IPS-11a (cell line): ENCODE results near the gene SLC17A7.
"Not testable (repeated sequence)": the region's sequence is repeated elsewhere in the genome, so short reads cannot be mapped to it uniquely, and the experiment has no call there.

Experiments used
- H3K4me3 ChIP-seq: one replicate; pipeline ENCODE4 v1.5.1; 2013; ENCODE audit warnings: low read depth, low read length, control low read depth

SLC17A7 gene

DNA sequence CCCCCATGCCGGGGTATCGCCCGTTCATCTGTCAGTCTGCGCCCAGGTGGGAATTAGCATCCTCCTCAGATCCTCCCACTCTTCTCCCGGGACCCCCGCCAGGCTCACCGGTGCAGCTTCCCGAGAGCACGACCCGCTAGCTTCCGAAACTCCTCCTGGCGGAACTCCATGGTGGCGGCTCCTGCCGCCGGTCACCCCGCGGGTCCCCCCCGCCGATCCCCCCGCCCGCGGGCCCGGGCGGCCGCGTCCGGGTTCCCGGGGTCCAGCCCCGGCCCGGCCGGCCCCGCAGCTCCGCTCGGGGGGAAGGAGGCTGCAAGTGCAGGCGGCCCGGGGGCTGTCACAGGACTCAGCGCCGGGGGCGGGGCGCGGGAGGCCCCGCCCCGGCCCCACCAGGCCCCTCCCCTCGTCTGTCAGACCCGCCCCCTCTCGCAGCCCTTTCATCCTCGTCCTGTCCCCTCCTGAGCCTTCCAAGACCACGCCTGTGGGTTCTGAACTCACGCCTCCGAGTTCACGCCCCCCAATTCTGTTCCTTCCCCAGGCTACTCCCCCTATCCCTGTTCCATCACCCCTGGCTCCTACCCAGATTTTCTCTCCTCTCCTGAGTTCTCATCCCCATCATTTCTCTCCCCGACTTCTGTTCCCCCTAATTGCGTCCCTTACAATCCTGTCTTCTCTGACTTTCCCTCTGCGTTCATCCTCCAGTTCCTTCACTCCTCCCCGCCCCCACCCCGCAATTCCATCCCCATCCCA is at the start of gene SLC17A7:
TSS of gene SLC17A7 (minus strand) at position 318 of the 750 bp plus-strand sequence. CDS start at position 170, 148 bp downstream.
- peak within 1 kb of the TSS; percentile 41 for H3K4me3 ChIP-seq

DNA sequence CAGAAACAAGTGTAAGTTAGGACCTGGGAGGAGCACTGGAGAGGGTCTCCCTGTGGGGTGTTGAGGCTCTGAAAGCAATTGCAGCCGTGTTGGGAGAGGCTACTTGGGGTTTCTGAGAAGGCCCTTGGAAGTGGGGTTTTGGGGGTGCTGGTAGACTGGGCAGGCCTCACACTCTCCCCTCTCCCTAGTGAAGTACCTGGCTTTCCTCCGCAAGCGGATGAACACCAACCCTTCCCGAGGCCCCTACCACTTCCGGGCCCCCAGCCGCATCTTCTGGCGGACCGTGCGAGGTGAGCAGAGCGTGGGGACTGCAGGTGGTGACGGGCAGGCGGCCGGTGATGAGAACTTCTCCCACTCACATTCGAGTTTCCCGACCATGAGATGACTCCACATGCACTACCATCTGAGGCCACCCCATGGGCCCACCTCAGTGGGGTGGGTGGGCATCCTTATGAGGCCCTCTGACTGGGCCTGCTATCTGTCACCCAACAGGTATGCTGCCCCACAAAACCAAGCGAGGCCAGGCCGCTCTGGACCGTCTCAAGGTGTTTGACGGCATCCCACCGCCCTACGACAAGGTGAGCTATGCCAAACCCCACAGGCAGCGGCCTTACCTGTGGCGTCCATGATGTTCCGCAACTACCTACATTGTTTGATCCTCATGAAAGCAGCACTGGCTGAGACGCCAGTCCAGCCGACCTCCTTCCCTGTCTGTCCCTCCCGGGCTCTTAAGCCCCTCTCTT is 49.1 kb upstream of the SLC17A7 start:
- H3K4me3 ChIP-seq = no peak overlapping the region

DNA sequence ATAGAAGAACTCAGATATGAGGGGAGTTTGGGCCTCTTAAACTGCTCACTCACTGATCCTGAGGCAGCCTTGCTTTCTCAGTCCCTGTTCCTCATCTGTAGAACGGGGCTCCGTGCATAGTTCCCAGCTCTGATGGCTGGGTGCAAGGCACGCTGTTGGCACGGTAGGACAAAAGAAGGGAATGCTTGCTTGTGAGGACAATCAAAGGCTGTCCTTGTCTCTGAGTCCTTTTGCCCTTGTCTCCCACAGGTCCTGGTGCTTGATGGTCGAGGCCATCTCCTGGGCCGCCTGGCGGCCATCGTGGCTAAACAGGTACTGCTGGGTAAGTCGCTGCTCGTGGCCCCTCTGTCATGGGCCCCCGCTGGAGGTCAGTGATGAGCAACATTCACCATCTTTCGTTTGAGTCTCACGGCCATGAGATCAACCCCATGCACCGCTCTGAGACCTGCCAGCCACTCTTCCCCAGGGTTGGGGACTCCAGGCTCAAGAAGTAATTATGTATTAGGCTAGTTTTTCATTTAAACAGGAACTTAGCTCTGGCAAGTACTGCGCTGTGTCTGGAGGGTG is 48.4 kb upstream of the SLC17A7 start:
- peak overlapping the region; percentile 100 for H3K4me3 ChIP-seq

GRCh38 chr19:49488863-49489537 is 47.7 kb upstream of the SLC17A7 start:
- H3K4me3 ChIP-seq = peak overlapping the region; percentile 100

DNA sequence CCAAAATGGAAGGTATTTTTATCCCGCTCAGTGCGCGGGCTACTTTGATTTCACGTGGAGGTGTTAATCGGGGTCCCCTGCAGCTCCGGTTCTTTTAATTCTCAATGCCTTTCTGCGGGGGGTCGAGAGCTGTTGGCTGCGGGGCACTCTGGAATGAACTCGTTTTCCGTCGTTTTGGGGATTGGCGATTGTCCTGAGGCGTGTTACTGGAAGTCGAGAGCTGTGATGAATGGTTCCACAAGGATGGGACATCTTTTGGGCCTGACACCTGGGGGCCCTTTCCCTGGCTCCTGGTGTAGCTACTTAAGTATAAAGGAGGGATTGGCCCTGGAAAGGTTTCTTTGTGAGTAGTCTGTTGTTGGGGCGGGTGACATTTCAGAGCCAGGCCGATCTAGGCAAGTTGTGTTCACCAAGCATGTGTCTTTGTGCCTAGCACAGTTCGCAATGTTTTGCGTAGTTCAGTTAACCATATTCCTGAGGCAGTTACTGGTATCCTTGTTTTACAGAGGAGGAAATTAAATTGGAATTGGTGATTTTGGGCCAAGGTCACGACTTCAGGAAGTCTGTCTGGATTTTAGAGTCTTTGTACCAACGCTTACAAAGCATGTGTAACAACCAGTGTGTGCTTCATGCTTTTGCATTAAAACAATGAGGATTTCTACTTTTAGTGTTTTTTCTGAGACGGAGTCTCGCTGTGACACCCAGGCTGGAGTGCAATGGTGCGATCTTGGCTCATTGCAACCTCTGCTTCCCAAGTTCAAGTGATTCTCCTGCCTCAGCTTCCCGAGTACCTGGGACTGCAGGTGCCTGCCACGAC is 46.9 kb upstream of the SLC17A7 start:
- H3K4me3 ChIP-seq = peak overlapping the region; percentile 100

- peak within 1 kb of the TSS; percentile 100 for H3K4me3 ChIP-seq
Measured at GRCh38 chr19:49487277-49488045, 46.1 kb upstream of the SLC17A7 start, which contains the start of gene RPL13A. TSS of gene RPL13A (plus strand) at chr19:49487608. CDS start at chr19:49487630, 22 bp downstream.

DNA sequence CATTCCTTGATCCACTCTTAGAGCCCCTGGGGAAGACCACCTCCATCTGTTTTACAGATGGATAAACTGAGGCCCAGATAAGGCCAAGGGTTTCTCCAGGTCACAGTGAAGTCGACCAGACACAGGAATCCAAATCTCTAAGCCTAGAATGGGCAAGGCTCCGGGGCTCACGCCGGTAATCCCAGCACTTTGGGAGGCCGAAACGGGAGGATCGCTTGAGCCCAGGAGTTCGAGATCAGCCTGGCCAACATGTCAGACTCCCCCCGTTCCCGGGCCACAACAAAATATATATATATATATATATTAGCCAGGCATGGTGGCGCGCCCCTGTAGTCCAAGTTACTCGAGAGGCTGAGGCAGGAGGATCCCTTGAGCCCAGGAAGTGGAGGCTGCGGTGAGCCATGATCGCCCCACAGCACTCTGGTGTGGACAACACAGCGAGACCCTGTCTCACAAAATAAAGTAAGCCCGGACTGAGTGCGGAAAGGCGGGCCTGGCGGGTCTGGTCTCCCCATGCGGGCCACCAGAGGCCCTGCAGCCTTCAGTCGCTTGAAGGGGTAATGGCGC is 45.5 kb upstream of the SLC17A7 start:
- H3K4me3 ChIP-seq = no peak overlapping the region

GRCh38 chr19:49486232-49486631 is 44.9 kb upstream of the SLC17A7 start:
- H3K4me3 ChIP-seq = no peak overlapping the region

DNA sequence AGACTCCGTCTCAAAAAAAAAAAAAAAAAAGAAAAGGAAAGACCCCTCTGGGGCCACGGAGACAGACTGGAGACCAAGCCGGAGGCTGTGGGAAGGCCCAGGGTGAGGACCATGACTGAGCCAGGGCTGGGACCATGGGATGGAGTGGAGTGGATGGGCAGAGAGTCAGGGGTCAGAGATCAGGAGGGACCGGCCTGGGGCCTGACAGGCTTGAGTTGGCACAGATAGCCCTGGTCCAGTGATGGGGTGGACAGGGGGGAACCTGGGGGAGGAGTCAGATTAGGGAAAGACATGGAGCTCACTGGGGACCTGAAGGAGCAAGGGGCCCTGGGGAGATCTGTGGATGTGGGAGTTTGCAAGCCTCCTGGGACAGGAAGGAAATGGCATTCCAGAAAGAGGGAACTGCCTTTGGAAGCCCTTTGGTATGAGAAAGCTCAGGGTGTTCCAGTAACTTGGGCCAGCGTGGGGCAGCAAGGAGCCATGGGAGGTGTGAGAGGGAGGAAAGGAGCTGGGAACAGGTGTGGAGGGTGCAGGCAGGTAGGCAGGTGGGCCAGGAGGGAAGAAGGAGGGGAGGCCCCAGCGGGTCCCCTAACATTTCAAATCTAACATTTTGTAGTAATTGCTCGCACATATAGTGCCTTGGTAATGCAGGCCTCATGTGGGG is 39.8 kb upstream of the SLC17A7 start:
- no peak overlapping the region for H3K4me3 ChIP-seq

DNA sequence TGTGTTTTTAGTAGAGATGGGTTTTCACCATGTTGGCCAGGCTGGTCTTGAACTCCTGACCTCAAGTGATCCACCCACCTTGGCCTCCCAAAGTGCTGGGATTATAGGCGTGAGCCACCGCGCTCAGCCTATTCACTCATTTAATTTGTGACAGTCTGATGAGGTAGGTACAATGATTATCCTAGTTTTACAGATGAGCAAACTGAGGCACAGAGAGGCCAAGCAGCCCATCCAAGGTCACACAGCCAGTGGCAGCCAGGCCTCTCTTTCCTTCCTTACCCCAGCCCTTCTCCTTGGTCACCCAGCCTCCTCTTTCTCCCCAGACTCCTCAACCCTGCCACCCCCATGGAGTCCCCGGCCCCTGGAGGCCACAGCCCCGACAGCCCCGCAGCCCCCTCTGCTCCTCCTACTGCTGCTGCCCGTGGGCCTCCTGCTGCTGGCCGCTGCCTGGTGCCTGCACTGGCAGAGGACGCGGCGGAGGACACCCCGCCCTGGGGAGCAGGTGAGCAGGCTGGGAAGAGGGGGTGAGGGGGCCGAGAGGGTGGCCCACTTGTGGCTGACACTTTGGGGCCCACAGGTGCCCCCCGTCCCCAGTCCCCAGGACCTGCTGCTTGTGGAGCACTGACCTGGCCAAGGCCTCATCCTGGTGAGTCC is 38.8 kb upstream of the SLC17A7 start:
- H3K4me3 ChIP-seq = no peak overlapping the region

- H3K4me3 ChIP-seq = no peak overlapping the region
Measured at GRCh38 chr19:49475995-49476880, 34.9 kb upstream of the SLC17A7 start.

DNA sequence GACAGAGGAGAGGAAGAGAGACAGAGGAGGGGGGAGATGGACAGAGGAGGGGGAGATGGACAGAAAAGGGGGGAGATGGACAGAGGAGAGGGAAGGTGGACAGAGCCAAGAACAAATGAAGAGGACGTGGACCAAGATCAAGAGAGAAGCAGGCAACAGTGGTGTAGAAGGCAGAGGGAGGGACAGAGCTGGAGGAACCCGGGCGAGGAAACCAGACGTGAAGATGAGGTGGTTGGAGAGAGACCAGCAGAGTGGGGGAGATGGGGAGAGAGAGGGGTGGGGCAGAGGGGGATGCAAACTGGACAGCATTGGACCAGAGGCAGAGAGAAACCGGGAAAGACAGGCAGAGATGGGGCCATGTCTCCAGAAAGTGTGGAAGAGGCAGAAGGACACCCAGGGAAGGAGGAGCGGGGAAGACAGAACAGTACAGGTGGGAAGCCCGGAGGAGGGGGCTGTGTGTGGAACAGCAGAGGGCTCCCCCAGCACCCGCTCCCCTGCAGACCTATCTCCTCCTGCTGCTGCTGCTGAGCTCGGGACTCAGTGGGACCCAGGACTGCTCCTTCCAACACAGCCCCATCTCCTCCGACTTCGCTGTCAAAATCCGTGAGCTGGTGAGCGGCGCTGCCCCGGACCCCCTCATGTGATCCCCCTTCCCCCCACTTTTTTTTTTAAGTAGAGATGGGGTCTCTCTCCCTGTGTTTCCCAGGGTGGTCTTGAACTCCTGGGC is 34.0 kb upstream of the SLC17A7 start:
- no peak overlapping the region for H3K4me3 ChIP-seq

DNA sequence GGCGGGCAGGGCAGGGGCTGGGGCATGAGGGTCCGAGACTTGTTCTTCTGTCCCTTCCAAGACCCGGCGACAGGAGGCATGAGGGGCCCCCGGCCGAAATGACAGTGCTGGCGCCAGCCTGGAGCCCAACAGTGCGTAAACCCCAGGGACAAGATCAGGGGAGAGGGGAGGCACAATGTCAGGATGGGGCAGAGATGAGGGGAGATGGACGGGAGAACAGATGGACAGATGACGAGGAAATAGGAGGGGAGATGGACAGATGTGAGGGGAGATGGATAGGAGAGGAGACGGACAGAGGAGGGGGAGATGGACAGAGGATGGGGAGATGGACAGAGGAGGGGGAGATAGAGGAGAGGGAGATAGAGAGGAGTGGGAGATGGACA is 33.2 kb upstream of the SLC17A7 start:
- no peak overlapping the region for H3K4me3 ChIP-seq

GRCh38 chr19:49473868-49474541 is 32.7 kb upstream of the SLC17A7 start, which contains the start of gene FLT3LG:
TSS of gene FLT3LG (plus strand) at chr19:49474215. CDS start at chr19:49474640, 425 bp downstream.
- peak within 1 kb of the TSS; percentile 24 for H3K4me3 ChIP-seq

DNA sequence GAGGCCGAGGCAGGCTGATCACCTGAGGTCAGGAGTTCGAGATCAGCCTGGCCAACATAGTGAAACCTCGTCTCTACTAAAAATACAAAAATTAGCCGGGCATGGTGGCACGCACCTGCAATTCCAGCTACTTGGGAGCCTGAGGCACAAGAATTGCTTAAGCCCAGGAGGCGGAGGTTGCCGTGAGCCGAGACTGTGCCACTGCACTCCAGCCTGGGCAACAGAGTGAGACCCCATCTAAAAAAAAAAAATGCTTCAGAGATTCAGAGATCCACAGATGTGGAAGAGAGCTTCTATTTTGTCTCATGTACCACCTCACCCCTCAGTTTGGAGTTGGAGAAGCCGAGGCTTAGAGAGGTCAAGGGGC is 32.2 kb upstream of the SLC17A7 start:
- H3K4me3 ChIP-seq = not testable (repeated sequence)

- H3K4me3 ChIP-seq = no peak overlapping the region
Measured at GRCh38 chr19:49472936-49473335, 31.6 kb upstream of the SLC17A7 start.
